Activated naive CD4-positive, alpha-beta T cell treated with anti-CD3 and anti-CD28 coated beads, Interleukin-2, amount 50 U/mL, for 24 hours (primary cell): Measurements from ENCODE around the gene PTPRS.
"Not testable (repeated sequence)": the region's sequence is repeated elsewhere in the genome, so short reads cannot be mapped to it uniquely, and the experiment has no call there.

Experiments
- H3K27ac Mint-ChIP-seq: one replicate; pipeline ENCODE4 v1.8.0; 2021; ENCODE audit warnings: mild to moderate bottlenecking, mixed read lengths
- H3K27me3 Mint-ChIP-seq: one replicate; pipeline ENCODE4 v1.8.0; 2021; ENCODE audit warnings: mixed read lengths
- H3K36me3 Mint-ChIP-seq: one replicate; pipeline ENCODE4 v1.8.0; 2021; ENCODE audit warnings: mixed read lengths
- H3K4me1 Mint-ChIP-seq: one replicate; pipeline ENCODE4 v1.8.0; 2021; ENCODE audit warnings: mixed read lengths
- H3K4me3 Mint-ChIP-seq: one replicate; pipeline ENCODE4 v1.8.0; 2021; ENCODE audit warnings: mild to moderate bottlenecking, mixed read lengths
- H3K9me3 Mint-ChIP-seq: one replicate; pipeline ENCODE4 v1.8.0; 2021; ENCODE audit warnings: mixed read lengths

The PTPRS gene

GRCh38 chr19:5340637-5341447 is at the start of gene PTPRS:
Gene PTPRS, minus strand, starts transcription at chr19:5340812. Its CDS starts 54,672 bp downstream, at chr19:5286140.
- Mint-ChIP-seq H3K36me3 (no peaks in the 10 kb centered on the region), H3K4me3 (peak within 1 kb of the TSS; percentile 77), H3K27ac (no peak within 1 kb of the TSS), H3K27me3 (peaks cover 32% of the 10 kb centered on the region), H3K4me1 (peaks cover 18% of the 10 kb centered on the region), H3K9me3 (no peaks in the 10 kb centered on the region)

GRCh38 chr19:5389353-5389752 is 48.7 kb upstream of the PTPRS start:
- Mint-ChIP-seq H3K4me1 (no peaks in the 10 kb centered on the region), H3K4me3 (no peak overlapping the region), H3K27ac (no peak overlapping the region), H3K9me3 (no peaks in the 10 kb centered on the region), H3K36me3 (peaks cover 4% of the 10 kb centered on the region), H3K27me3 (peaks cover 45% of the 10 kb centered on the region)

- no peak overlapping the region for H3K27ac Mint-ChIP-seq
- H3K36me3 Mint-ChIP-seq: peaks cover 6% of the 10 kb centered on the region
- H3K9me3 Mint-ChIP-seq: peaks cover 4% of the 10 kb centered on the region
- no peak overlapping the region for H3K4me3 Mint-ChIP-seq
- no peaks in the 10 kb centered on the region for H3K4me1 Mint-ChIP-seq
- peaks cover 34% of the 10 kb centered on the region for H3K27me3 Mint-ChIP-seq
Observed at GRCh38 chr19:5387472-5387871, 46.9 kb upstream of the PTPRS start.

GRCh38 chr19:5386841-5387240 is 46.2 kb upstream of the PTPRS start:
- Mint-ChIP-seq H3K27me3 (peaks cover 30% of the 10 kb centered on the region), H3K4me3 (no peak overlapping the region), H3K36me3 (peaks cover 7% of the 10 kb centered on the region), H3K27ac (no peak overlapping the region), H3K4me1 (no peaks in the 10 kb centered on the region), H3K9me3 (peaks cover 6% of the 10 kb centered on the region)

- H3K27me3 Mint-ChIP-seq: peaks cover 25% of the 10 kb centered on the region
- H3K36me3 Mint-ChIP-seq, H3K4me1 Mint-ChIP-seq, H3K9me3 Mint-ChIP-seq, H3K27ac Mint-ChIP-seq, H3K4me3 Mint-ChIP-seq: not testable (repeated sequence)
Observed at GRCh38 chr19:5381197-5381596, 40.6 kb upstream of the PTPRS start.

GRCh38 chr19:5380215-5380919 is 39.8 kb upstream of the PTPRS start:
- peaks cover 6% of the 10 kb centered on the region for H3K9me3 Mint-ChIP-seq
- no peak overlapping the region for H3K27ac Mint-ChIP-seq
- no peak overlapping the region for H3K4me3 Mint-ChIP-seq
- no peaks in the 10 kb centered on the region for H3K4me1 Mint-ChIP-seq
- H3K36me3 Mint-ChIP-seq: peaks cover 6% of the 10 kb centered on the region
- peaks cover 27% of the 10 kb centered on the region for H3K27me3 Mint-ChIP-seq

GRCh38 chr19:5376928-5377327 is 36.3 kb upstream of the PTPRS start:
- peaks cover 3% of the 10 kb centered on the region for H3K36me3 Mint-ChIP-seq
- H3K27me3 Mint-ChIP-seq: peaks cover 28% of the 10 kb centered on the region
- no peaks in the 10 kb centered on the region for H3K9me3 Mint-ChIP-seq
- H3K4me3 Mint-ChIP-seq: no peak overlapping the region
- H3K4me1 Mint-ChIP-seq: no peaks in the 10 kb centered on the region
- no peak overlapping the region for H3K27ac Mint-ChIP-seq

- Mint-ChIP-seq H3K36me3 (no peaks in the 10 kb centered on the region), H3K27ac (no peak overlapping the region), H3K9me3 (no peaks in the 10 kb centered on the region), H3K27me3 (peaks cover 20% of the 10 kb centered on the region), H3K4me1 (no peaks in the 10 kb centered on the region), H3K4me3 (no peak overlapping the region)
Observed at GRCh38 chr19:5372572-5373200, 32.1 kb upstream of the PTPRS start.

- H3K4me3 Mint-ChIP-seq: no peak overlapping the region
- peaks cover 10% of the 10 kb centered on the region for H3K27me3 Mint-ChIP-seq
- H3K9me3 Mint-ChIP-seq: no peaks in the 10 kb centered on the region
- H3K27ac Mint-ChIP-seq: no peak overlapping the region
- no peaks in the 10 kb centered on the region for H3K4me1 Mint-ChIP-seq
- no peaks in the 10 kb centered on the region for H3K36me3 Mint-ChIP-seq
Observed at GRCh38 chr19:5369962-5370367, 29.4 kb upstream of the PTPRS start.

GRCh38 chr19:5369304-5369703 is 28.7 kb upstream of the PTPRS start:
- H3K4me1 Mint-ChIP-seq: no peaks in the 10 kb centered on the region
- H3K27me3 Mint-ChIP-seq: peaks cover 5% of the 10 kb centered on the region
- H3K36me3 Mint-ChIP-seq: no peaks in the 10 kb centered on the region
- H3K9me3 Mint-ChIP-seq: no peaks in the 10 kb centered on the region
- H3K27ac Mint-ChIP-seq: no peak overlapping the region
- H3K4me3 Mint-ChIP-seq: no peak overlapping the region

GRCh38 chr19:5367530-5368133 is 27.0 kb upstream of the PTPRS start:
- Mint-ChIP-seq H3K36me3 (no peaks in the 10 kb centered on the region), H3K27me3 (peaks cover 5% of the 10 kb centered on the region), H3K9me3 (no peaks in the 10 kb centered on the region), H3K27ac (no peak overlapping the region), H3K4me3 (no peak overlapping the region), H3K4me1 (no peaks in the 10 kb centered on the region)

GRCh38 chr19:5365905-5366304 is 25.3 kb upstream of the PTPRS start:
- Mint-ChIP-seq H3K9me3 (no peaks in the 10 kb centered on the region), H3K27ac (no peak overlapping the region), H3K27me3 (peaks cover 9% of the 10 kb centered on the region), H3K36me3 (no peaks in the 10 kb centered on the region), H3K4me3 (no peak overlapping the region), H3K4me1 (no peaks in the 10 kb centered on the region)

- no peak overlapping the region for H3K27ac Mint-ChIP-seq
- no peaks in the 10 kb centered on the region for H3K9me3 Mint-ChIP-seq
- peaks cover 17% of the 10 kb centered on the region for H3K27me3 Mint-ChIP-seq
- no peaks in the 10 kb centered on the region for H3K36me3 Mint-ChIP-seq
- H3K4me1 Mint-ChIP-seq: no peaks in the 10 kb centered on the region
- H3K4me3 Mint-ChIP-seq: no peak overlapping the region
Observed at GRCh38 chr19:5364674-5365073, 24.1 kb upstream of the PTPRS start.

GRCh38 chr19:5361839-5362238 is 21.2 kb upstream of the PTPRS start:
- not testable (repeated sequence) for H3K27ac Mint-ChIP-seq, H3K36me3 Mint-ChIP-seq, H3K9me3 Mint-ChIP-seq, H3K4me3 Mint-ChIP-seq, H3K4me1 Mint-ChIP-seq
- peaks cover 23% of the 10 kb centered on the region for H3K27me3 Mint-ChIP-seq

GRCh38 chr19:5361407-5361806 is 20.8 kb upstream of the PTPRS start:
- Mint-ChIP-seq H3K4me1 (no peaks in the 10 kb centered on the region), H3K36me3 (no peaks in the 10 kb centered on the region), H3K9me3 (no peaks in the 10 kb centered on the region), H3K27me3 (peaks cover 25% of the 10 kb centered on the region), H3K4me3 (no peak overlapping the region), H3K27ac (no peak overlapping the region)
